Left lobe of liver (tissue), 2 donors: ENCODE data around the gene GLI1. TPM values are rescaled to one million over a fixed set of nuclear protein-coding genes. Genes with fewer than 3 reads are reported as not detected.
"Not testable (repeated sequence)": the region's sequence is repeated elsewhere in the genome, so short reads cannot be mapped to it uniquely, and the experiment has no call there.

Experiments used
- ATAC-seq: fragments of 200-7000 bp; cut with Tn5 transposase; one replicate; pipeline ENCODE4 v1.9.1; 2020; ENCODE audit warnings: mild to moderate bottlenecking, moderate library complexity
- DNase-seq: peaks from one replicate; pipeline ENCODE4 v3.0.0-alpha.2; 2020; ENCODE audit warnings: low spot score
- total RNA-seq: library from RNA; stranded (reverse); gene quantifications from one replicate; pipeline ENCODE4 v1.2.1, GENCODE V29; 2021
- donor health status: DM: no; HTN: no; CAD: no; lungs with moderate emphysema.
- donor health status: DM: no; HTN: yes; CAD: no.

The GLI1 gene
- total RNA-seq, 1 donor from 2014 or later: 0.20 TPM

DNA sequence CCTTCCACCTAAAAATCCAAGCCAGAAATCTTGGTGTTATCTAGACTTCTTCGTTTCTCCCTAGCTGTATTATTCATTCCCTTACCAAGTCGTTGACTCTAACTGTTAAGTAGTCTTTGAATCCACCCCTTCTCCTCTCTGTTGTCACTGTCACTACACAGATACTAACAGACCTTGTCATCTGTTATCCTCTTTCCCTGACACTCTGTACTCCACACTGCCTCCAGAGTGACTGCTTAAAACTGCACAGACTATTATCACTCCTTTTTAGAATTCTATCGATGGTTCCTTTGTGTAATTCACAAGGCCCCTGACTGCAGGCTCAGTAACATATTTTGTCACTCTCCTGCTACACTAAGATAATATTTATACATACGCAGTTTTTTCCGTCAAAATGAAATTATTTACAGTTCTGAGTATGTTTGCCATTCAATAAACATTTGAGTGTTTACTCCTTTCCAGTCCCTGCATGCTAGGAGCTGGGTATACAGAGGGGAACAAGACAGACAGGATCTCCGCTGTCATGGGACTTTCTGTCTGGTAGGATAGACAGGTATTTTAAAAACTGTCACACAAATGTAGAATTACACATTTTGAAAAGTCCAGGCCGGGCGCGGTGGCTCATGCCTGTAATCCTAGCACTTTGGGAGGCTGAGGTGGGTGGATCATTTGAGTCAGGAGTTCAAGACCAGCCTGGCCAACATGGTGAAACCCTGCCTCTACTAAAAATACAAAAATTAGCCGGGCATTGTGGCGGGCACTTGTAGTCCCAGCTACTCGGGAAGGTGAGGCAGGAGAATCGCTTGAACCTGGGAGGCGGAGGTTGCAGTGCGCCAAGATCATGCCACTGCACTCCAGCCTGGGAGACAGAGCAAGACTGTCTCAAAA lies 32.1 kb downstream of the GLI1 start:
- ATAC-seq (no peak), DNase-seq (no peak)

DNA sequence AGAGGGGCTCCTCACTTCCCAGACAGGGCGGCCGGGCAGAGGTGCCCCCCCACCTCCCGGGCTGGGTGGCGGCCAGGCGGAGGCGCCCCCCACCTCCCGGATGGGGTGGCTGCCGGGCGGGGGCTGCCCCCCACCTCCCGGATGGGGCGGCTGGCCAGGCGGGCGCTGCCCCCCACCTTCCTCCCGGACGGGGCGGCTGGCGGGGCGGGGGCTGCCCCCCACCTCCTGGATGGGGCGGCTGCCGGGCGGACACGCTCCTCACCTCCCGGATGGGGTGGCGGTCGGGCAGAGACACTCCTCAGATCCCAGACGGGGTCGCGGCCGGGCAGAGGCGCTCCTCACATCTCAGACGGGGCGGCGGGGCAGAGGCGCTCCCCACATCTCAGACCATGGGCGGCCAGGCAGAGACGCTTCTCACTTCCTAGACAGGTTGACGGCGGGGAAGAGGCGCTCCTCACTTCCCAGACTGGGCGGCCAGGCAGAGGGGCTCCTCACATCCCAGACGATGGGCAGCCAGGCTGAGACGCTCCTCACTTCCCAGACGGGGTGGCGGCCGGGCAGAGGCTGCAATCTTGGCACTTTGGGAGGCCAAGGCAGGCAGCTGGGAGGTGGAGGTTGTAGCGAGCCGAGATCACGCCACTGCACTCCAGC lies 35.6 kb downstream of the GLI1 start:
- ATAC-seq, DNase-seq: not testable (repeated sequence)

DNA sequence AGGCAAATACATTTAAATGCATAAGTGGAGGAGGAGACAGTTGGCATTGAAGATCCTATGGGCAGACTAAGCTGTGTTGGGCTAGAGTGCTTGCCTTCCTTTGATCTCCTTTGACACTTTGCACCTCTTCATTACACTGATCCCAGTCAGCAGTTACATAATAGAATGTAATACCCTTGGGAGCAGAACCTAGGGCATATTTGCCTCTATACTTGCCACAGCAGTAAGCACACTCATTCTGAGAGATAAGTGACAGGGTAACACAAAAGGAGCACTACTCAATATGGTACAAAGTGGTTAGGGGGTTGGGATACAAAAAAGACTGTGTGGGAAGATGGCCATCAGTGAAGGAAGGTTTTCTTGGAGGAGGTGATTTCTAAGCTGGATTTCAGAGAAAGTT lies 37.2 kb downstream of the GLI1 start:
- DNase-seq (no peak), ATAC-seq (peak; percentile 24)

DNA sequence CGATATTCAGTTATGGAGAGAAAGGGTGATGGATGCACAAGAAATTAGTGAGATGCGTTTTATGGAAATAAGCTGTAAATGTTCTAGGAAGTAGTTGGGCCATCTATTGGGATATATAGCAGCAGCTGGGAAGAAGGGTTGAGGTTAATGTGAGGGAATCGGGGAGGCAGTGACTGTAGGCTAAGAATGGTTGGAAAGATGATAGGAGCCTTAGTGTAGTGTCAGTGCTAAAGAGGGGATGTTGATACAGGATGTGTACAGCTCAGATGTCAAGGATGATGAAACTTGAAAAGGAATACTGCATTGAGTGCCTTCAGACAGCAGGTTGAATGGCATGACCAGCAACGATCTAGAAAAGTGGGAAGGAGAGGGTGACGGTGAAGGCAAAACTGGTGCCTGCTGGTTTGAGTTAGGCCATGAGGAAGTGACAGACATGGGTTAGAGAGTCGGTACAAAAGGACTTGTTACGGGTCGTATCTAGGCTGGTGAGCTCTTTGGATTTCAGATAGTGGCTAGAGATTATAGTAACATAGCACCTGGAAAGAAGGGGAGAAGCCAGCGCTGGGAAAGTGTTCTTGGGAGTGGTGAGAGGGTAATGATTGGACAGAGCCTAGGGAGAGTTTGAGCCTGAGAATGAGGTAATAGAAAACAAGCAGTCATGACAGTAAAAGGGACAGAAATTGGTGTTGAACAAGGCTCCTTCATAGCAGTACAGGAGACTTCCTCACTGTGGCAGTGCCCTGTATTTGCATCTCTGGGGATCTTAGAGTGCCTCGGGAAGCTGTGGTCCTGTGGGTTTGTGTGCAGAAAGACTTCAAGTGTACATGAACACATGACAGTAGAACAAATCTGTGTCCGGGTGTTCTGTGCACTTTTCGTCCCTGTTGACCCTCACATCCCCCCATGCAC lies 37.9 kb downstream of the GLI1 start:
- no peak for DNase-seq

DNA sequence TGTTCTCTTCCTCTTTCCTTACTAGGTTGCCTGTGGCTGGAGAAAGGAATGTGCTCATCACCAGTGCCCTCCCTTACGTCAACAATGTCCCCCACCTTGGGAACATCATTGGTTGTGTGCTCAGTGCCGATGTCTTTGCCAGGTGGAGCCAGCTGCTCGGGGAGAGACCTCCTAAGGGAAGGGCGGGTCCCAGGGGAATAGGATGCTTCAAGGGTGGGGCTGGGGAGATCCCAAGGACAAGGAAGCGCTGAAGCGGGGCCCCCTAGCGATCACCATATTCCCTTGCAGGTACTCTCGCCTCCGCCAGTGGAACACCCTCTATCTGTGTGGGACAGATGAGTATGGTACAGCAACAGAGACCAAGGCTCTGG lies 38.5 kb downstream of the GLI1 start:
- no peak for ATAC-seq

More for the DNA sequence above, 37.9 kb downstream of the GLI1 start:
- no peak for ATAC-seq

DNA sequence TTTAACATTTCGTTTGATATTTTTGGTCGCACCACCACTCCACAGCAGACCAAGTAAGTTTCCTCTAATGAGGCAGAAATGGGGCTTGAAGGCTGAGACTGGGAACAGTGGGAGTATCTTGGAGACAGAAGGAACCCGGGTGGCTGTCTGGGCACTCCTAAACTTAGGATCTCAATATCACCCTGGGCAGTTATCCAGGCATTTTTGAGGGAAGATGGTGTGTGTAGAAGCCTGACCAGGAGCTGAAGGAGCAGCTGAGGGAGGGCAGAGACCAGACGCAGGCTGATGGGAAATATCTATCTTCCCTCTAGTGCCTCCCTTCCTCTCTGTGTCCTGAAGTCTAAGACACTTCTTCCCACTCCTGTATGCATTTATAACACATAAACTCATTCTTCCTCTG lies 39.0 kb downstream of the GLI1 start:
- no peak for ATAC-seq
- DNase-seq: no peak

More for the DNA sequence above, 38.5 kb downstream of the GLI1 start:
- DNase-seq: no peak

DNA sequence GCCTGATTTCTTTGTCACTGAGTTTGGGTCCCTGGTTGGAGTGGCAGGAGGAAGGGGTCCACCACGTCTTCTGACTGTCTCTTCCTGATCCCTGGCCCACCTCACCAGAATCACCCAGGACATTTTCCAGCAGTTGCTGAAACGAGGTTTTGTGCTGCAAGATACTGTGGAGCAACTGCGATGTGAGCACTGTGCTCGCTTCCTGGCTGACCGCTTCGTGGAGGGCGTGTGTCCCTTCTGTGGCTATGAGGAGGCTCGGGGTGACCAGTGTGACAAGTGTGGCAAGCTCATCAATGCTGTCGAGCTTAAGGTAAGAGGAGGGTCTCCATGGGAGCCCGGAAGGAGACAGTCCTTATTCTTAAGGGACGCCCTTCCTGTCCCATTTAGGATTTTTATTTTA lies 40.6 kb downstream of the GLI1 start:
- ATAC-seq: no peak
- no peak for DNase-seq

DNA sequence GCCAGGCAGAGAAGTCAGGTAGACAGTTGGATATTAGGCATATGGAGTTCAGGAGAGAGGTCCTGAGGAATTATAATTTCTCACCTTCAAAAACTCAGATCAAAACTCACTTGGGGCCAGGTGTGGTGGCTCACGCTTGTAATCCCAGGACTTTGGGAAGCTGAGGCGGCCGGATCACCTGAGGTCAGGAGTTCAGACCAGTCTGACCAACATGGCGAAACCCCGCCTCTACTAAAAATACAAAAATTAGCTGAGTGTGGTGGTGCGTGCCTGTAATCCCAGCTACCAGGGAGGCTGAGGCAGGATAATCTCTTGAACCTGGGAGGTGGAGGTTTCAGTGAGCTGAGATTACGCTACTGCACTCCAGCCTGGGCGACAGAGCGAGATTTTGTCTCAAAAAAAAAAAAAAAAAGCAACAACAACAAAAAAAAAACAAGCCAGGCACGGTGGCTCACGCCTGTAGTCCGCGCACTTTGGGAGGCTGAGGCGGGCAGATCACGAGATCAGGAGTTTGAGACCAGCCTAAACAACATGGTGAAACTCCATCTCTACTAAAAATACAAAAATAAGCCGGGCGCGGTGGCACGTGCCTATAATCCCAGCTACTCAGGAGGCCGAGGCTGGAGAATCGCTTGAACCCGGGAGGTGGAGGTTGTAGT lies 42.9 kb downstream of the GLI1 start:
- DNase-seq, ATAC-seq: not testable (repeated sequence)

DNA sequence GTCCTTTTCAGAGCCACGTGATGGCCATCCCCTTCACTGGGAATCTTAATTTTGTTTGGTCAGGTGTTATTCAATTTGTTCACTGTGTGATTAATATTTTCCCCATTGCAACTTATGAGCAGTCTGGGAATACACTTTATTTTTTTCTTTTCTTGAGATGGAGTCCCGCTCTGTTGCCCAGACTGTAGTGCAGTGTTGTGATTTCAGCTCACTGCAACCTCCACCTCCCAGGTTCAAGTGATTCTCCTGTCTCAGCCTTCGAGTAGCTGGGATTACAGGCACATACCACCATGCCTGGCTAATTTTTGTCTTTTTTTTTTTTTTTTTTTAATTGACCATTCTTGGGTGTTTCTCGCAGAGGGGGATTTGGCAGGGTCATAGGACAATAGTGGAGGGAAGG lies 47.0 kb downstream of the GLI1 start:
- DNase-seq, ATAC-seq: not testable (repeated sequence)

DNA sequence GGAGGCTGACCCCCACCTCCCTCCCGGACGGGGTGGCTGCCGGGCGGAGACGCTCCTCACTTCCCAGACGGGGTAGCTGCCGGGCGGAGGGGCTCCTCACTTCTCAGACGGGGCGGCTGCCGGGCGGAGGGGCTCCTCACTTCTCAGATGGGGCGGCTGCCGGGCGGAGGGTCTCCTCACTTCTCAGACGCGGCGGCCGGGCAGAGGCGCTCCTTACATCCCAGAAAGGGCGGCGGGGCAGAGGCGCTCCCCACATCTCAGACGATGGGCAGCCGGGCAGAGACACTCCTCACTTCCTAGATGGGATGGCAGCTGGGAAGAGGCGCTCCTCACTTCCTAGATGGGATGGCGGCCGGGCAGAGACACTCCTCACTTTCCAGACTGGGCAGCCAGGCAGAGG lies 48.2 kb downstream of the GLI1 start:
- ATAC-seq, DNase-seq: not testable (repeated sequence)

DNA sequence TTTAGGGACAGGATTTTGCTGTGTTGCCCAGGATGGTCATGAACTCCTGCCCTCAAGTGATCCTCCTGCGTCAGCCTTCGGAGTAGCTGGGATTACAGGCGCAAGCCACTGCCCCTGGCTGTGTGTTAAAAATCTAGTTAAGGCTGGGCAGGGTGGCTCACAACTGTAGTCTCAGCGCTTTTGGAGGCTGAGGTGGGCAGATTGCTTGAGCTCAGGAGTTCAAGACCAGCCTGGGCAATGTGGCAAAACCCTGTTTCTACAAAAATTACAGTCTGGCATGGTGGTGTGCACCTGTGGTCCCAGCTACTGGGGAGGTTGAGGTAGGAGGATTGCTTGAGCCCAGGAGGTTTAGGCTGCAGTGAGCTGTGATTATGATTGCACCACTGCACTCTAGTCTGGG lies 51.6 kb downstream of the GLI1 start:
- DNase-seq (no peak), ATAC-seq (no peak)

DNA sequence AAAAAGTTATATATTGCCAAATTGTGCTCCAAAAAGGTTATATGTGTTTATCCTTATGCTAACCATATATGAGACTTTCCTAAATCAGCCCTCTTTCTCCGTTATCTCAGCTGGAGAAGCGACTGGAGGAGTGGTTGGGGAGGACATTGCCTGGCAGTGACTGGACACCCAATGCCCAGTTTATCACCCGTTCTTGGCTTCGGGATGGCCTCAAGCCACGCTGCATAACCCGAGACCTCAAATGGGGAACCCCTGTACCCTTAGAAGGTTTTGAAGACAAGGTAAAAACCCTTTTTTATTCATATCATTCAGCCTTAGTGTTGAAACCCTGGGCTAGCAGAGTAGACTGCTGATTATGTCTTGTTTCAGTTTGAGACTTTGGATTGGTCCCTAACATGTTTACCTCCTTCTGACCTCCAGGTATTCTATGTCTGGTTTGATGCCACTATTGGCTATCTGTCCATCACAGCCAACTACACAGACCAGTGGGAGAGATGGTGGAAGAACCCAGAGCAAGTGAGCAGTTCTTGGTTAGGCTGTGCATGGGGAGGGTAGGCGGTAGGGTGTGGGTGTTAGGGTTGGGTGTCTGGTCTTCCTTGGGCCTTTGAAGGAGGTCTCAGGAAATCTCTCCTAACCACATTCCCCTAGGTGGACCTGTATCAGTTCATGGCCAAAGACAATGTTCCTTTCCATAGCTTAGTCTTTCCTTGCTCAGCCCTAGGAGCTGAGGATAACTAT lies 52.2 kb downstream of the GLI1 start:
- DNase-seq (no peak), ATAC-seq (peak; percentile 19)

DNA sequence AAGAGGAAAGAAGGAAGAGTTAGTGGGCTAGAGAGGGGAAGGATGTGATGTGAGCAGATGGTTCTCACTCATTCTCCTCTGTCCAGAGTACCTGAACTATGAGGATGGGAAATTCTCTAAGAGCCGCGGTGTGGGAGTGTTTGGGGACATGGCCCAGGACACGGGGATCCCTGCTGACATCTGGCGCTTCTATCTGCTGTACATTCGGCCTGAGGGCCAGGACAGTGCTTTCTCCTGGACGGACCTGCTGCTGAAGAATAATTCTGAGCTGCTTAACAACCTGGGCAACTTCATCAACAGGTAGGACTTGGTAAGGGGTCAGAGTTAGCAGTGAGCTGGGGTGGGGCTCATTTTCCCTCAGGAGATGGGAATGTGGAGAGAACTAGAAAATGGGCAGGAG lies 53.1 kb downstream of the GLI1 start:
- no peak for ATAC-seq
- no peak for DNase-seq

DNA sequence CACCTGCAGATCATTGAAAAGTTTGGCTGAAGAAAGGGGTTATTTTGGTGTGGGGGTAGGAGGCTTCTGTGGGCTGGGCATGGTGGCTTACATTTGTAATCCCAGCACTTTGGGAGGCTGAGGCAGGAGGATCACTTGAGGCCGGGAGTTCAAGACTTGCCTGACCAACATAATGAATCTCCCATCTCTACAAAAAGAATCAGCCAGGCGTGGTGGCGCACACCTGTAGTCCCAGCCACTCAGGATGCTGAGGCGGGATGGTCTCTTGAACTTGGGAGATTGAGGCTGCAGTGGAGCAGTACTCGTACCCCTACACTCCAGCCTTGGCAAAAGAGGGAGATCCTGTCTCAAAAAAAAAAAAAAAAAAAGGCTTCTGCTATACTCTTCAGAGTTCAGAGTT lies 53.7 kb downstream of the GLI1 start:
- DNase-seq: no peak
- no peak for ATAC-seq

DNA sequence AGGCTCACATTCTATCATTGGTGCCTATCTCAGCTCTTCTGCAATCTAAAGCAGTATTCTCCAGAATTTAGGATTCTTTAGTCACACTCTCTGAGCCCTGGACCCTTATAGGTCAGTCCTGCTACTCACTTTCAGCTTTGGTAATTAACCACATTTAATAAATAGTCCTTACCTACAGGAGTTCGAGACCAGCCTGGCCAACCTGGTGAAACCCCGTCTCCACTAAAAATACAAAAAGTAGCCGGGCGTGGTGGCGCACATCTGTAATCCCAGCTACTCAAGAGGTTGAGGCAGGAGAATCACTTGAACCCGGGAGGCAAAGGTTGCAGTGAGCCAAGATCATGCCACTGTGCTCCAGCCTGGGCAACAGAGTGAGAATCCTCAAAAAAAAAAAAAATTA lies 54.1 kb downstream of the GLI1 start:
- ATAC-seq, DNase-seq: not testable (repeated sequence)

DNA sequence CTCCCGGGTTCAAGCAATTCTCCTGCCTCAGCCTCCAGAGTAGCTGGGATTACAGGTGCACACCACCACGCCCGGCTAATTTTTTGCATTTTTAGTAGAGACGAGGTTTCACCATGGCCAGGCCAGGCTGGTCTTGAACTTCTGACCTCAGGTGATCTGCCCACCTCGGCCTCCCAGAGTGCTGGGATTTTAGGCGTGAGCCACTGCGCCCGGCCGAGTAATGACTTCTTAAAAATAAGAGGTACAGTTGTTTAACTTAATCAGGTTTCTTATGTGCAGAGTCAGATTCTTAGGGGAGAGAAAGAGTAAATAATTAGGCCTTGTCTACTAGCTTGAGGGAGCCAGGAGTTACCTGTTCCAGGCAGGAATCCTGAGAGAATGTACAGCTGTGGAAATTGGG lies 54.7 kb downstream of the GLI1 start:
- not testable (repeated sequence) for DNase-seq, ATAC-seq

DNA sequence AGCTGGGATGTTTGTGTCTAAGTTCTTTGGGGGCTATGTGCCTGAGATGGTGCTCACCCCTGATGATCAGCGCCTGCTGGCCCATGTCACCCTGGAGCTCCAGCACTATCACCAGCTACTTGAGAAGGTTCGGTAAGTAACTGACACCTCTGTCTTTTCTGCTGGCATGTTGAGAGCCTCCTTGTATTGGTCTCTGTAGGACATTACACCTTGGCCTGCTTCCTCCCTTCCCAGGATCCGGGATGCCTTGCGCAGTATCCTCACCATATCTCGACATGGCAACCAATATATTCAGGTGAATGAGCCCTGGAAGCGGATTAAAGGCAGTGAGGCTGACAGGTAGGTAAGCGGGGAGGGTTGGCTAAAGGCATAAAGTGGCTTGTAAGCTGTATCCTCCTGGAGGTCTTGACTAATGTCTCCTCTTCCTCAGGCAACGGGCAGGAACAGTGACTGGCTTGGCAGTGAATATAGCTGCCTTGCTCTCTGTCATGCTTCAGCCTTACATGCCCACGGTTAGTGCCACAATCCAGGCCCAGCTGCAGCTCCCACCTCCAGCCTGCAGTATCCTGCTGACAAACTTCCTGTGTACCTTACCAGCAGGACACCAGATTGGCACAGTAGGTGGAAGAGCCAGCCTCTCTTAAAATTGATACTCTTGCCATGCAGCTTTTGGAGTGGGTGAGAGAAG lies 55.3 kb downstream of the GLI1 start:
- DNase-seq: no peak
- no peak for ATAC-seq

DNA sequence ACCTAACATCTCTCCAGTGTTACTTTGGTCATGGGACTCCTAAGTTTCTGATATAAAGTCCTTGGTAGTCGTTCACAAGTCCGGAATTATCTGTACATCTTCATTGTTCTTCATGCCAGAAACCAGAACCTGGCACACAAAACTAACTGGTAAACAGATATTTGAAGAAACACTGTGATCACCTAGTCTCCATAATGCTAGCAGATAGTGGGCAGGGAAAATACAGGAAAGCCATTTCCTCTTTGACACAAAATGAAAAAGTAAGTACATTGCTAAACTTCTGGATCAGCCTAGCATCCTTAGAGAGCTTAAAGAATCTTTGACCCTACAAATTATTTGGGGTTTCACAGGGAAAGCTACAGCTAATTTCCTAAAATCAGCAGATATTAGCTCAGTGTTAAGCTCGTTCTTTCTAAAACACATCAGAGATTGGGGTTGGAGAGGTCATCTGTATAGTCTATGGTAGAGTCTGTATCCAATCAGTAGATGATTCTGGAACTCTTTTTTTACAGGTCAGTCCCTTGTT lies 55.9 kb downstream of the GLI1 start:
- DNase-seq (no peak), ATAC-seq (no peak)

DNA sequence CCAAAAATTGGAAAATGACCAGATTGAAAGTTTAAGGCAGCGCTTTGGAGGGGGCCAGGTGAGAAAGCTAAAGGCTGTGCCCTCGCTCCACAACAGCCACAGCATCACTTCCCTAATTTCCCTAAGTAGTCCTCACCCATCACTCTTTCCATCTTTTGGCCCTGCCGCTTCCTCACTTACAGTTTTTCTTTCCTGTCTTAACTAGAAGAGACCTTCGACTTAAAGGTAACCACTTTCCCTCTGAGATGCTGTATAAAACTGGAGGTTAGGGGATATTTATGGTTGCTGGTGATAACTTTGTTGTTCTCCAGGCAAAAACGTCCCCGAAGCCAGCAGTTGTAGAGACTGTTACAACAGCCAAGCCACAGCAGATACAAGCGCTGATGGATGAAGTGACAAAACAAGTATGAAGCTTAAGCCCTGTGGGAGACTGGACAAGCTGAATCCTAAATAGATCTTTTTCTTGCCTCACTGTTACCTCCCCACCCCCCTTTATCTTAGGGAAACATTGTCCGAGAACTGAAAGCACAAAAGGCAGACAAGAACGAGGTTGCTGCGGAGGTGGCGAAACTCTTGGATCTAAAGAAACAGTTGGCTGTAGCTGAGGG lies 56.5 kb downstream of the GLI1 start:
- DNase-seq (no peak), ATAC-seq (no peak)
